Measurements from ENCODE around the gene NKIRAS1. TPM values are rescaled to one million over a fixed set of nuclear protein-coding genes. Genes with fewer than 3 reads are reported as not detected.
"Not testable (repeated sequence)": the region's sequence is repeated elsewhere in the genome, so short reads cannot be mapped to it uniquely, and the experiment has no call there.

NKIRAS1 gene
- total RNA-seq, 1 experiment from 2014 or later, result 23.0 TPM

- ChIA-PET POLR2A (ENCODE audit: low non-redundant PET) (no interaction called here), CTCF (no interaction called here)
- BruUV-seq (replicated peaks), result no TSS peak
- H3K27ac ChIP-seq (ENCODE audit: low read depth, low read length, poor library complexity, severe bottlenecking), result no peak overlapping the region
- H3K27me3 ChIP-seq (replicated peaks; ENCODE audit: insufficient read depth, low read depth, low read length, poor library complexity), result no peaks in the 10 kb centered on the region
- TF ChIP-seq CTCF (conservative IDR thresholded peaks at IDR 0.05; ENCODE audit: low read depth, low read length) (no peak), EZH2 (IDR thresholded peaks at IDR 0.05; ENCODE audit: borderline replicate concordance, low read depth, low read length, poor library complexity, severe bottlenecking) (no peak)
- no peak for DNase-seq (ENCODE audit: low spot score)
- H3K4me1 ChIP-seq (ENCODE audit: insufficient read depth, low read length, poor library complexity, severe bottlenecking), result peaks cover 25% of the 10 kb centered on the region
- H3K4me3 ChIP-seq (ENCODE audit: low read depth, low read length, poor library complexity, severe bottlenecking), result no peak overlapping the region
- no peaks in the 10 kb centered on the region for H3K9me3 ChIP-seq (ENCODE audit: low read depth, low read length, poor library complexity, severe bottlenecking)
- no peaks in the 10 kb centered on the region for H3K36me3 ChIP-seq (ENCODE audit: insufficient read depth, low read length, poor library complexity, severe bottlenecking)
- intact Hi-C loops (cut with micrococcal nuclease; ENCODE audit: unreplicated experiment), result loop anchor here (10.0 kb wide), 1 partner anchor 668 kb away; the partner anchor contains the start of gene UBE2E2
These were observed 44.5 kb downstream of the NKIRAS1 start for GRCh38 chr3:23872330-23872729.

- intact Hi-C loops (cut with micrococcal nuclease; ENCODE audit: unreplicated experiment), result loop anchor here (10.0 kb wide), 1 partner anchor 667 kb away; the partner anchor contains the start of gene UBE2E2
- H3K4me3 ChIP-seq (ENCODE audit: low read depth, low read length, poor library complexity, severe bottlenecking); H3K27me3 ChIP-seq (replicated peaks; ENCODE audit: insufficient read depth, low read depth, low read length, poor library complexity); H3K9me3 ChIP-seq (ENCODE audit: low read depth, low read length, poor library complexity, severe bottlenecking); CTCF ChIA-PET; H3K36me3 ChIP-seq (ENCODE audit: insufficient read depth, low read length, poor library complexity, severe bottlenecking); H3K27ac ChIP-seq (ENCODE audit: low read depth, low read length, poor library complexity, severe bottlenecking); POLR2A ChIA-PET (ENCODE audit: low non-redundant PET); BruUV-seq (replicated peaks); DNase-seq (ENCODE audit: low spot score): not testable (repeated sequence)
- peaks cover 16% of the 10 kb centered on the region for H3K4me1 ChIP-seq (ENCODE audit: insufficient read depth, low read length, poor library complexity, severe bottlenecking)
These were observed 45.4 kb downstream of the NKIRAS1 start for GRCh38 chr3:23871361-23871760.

GRCh38 chr3:23870663-23871043 is 46.1 kb downstream of the NKIRAS1 start:
- POLR2A ChIA-PET (ENCODE audit: low non-redundant PET), result not testable (repeated sequence)
- intact Hi-C loops (cut with micrococcal nuclease; ENCODE audit: unreplicated experiment), result loop anchor here (10.0 kb wide), 1 partner anchor 666 kb away; the partner anchor contains the start of gene UBE2E2

GRCh38 chr3:23869977-23870662 is 46.7 kb downstream of the NKIRAS1 start:
- Histone ChIP-seq H3K4me3 (ENCODE audit: low read depth, low read length, poor library complexity, severe bottlenecking) (no peak overlapping the region), H3K36me3 (ENCODE audit: insufficient read depth, low read length, poor library complexity, severe bottlenecking) (no peaks in the 10 kb centered on the region), H3K4me1 (ENCODE audit: insufficient read depth, low read length, poor library complexity, severe bottlenecking) (peaks cover 10% of the 10 kb centered on the region), H3K27ac (ENCODE audit: low read depth, low read length, poor library complexity, severe bottlenecking) (no peak overlapping the region), H3K9me3 (ENCODE audit: low read depth, low read length, poor library complexity, severe bottlenecking) (no peaks in the 10 kb centered on the region), H3K27me3 (replicated peaks; ENCODE audit: insufficient read depth, low read depth, low read length, poor library complexity) (no peaks in the 10 kb centered on the region)
- TF ChIP-seq EZH2 (IDR thresholded peaks at IDR 0.05; ENCODE audit: borderline replicate concordance, low read depth, low read length, poor library complexity, severe bottlenecking) (no peak), CTCF (conservative IDR thresholded peaks at IDR 0.05; ENCODE audit: low read depth, low read length) (no peak)
- intact Hi-C loops (cut with micrococcal nuclease; ENCODE audit: unreplicated experiment), result loop anchor here (10.0 kb wide), 1 partner anchor 665 kb away; the partner anchor contains the start of gene UBE2E2
- ChIA-PET POLR2A (ENCODE audit: low non-redundant PET) (no interaction called here), CTCF (no interaction called here)
- no peak for DNase-seq (ENCODE audit: low spot score)
- BruUV-seq (replicated peaks), result no TSS peak

More at GRCh38 chr3:23870663-23871043, 46.1 kb downstream of the NKIRAS1 start:
- peaks cover 15% of the 10 kb centered on the region for H3K4me1 ChIP-seq (ENCODE audit: insufficient read depth, low read length, poor library complexity, severe bottlenecking)
- H3K36me3 ChIP-seq (ENCODE audit: insufficient read depth, low read length, poor library complexity, severe bottlenecking); H3K27me3 ChIP-seq (replicated peaks; ENCODE audit: insufficient read depth, low read depth, low read length, poor library complexity); H3K4me3 ChIP-seq (ENCODE audit: low read depth, low read length, poor library complexity, severe bottlenecking); BruUV-seq (replicated peaks); H3K27ac ChIP-seq (ENCODE audit: low read depth, low read length, poor library complexity, severe bottlenecking); CTCF ChIA-PET; DNase-seq (ENCODE audit: low spot score); H3K9me3 ChIP-seq (ENCODE audit: low read depth, low read length, poor library complexity, severe bottlenecking): not testable (repeated sequence)
